OCI-LY7 (cell line): Measurements from ENCODE around the gene DPP10. TPM values are rescaled to one million over a fixed set of nuclear protein-coding genes. Genes with fewer than 3 reads are reported as not detected.

ENCODE experiments used
- BruUV-seq: library from RNA; stranded (reverse); fragments of 400-500 nt; replicated peaks from 2 replicates; lab custom pipeline; 2021; lab: Mats Ljungman, UMichigan
- CTCF ChIA-PET: fragments of 300-600 bp; sonication (Branson Sonifier 250); formaldehyde crosslinking; loops from one replicate; lab custom pipeline; 2022; ENCODE audit warnings: antibody characterized with exemption; ENCODE audit not compliant: unreplicated experiment; lab: Charles Lee
- POLR2A ChIA-PET: fragments of 300-600 bp; sonication (Branson Sonifier 250); formaldehyde crosslinking; loops from one replicate; lab custom pipeline; 2022; ENCODE audit warnings: antibody characterized with exemption; lab: Charles Lee
- DNase-seq: peaks from one replicate; pipeline ENCODE4 v3.0.0-alpha.2; 2015; ENCODE audit warnings: low spot score
- H2AFZ ChIP-seq: fragments of 200-600 bp; sonication (generic), shearing (Covaris generic); 2 replicates; pipeline ENCODE4 v1.6.1; 2014; ENCODE audit warnings: mild to moderate bottlenecking, antibody characterized with exemption, low read length, moderate library complexity
- H3K27ac ChIP-seq: fragments of 200-600 bp; sonication (generic); 2 replicates; pipeline ENCODE4 v1.5.1; 2014; ENCODE audit warnings: mixed run types, low read depth, mild to moderate bottlenecking, moderate library complexity, low read length, inconsistent platforms; ENCODE audit not compliant: poor library complexity, severe bottlenecking
- H3K36me3 ChIP-seq: fragments of 200-600 bp; sonication (generic); 2 replicates; pipeline ENCODE4 v1.6.1; 2014; ENCODE audit warnings: mild to moderate bottlenecking, antibody characterized with exemption, low read length, moderate library complexity, mixed read lengths; ENCODE audit not compliant: insufficient read depth
- H3K4me1 ChIP-seq: fragments of 200-600 bp; sonication (generic); 2 replicates; pipeline ENCODE4 v1.5.1; 2014; ENCODE audit warnings: mild to moderate bottlenecking, low read length; ENCODE audit not compliant: insufficient read depth, poor library complexity, severe bottlenecking
- H3K4me2 ChIP-seq: fragments of 200-600 bp; sonication (generic); 2 replicates; pipeline ENCODE4 v1.6.1; 2014; ENCODE audit warnings: mild to moderate bottlenecking, low read length
- H3K4me3 ChIP-seq: fragments of 200-600 bp; sonication (generic); 2 replicates; pipeline ENCODE4 v1.5.1; 2014; ENCODE audit warnings: mild to moderate bottlenecking, low read depth, low read length; ENCODE audit not compliant: poor library complexity, severe bottlenecking
- H3K79me2 ChIP-seq: fragments of 200-600 bp; sonication (generic); 2 replicates; pipeline ENCODE4 v1.6.1; 2016; ENCODE audit warnings: low read depth, mild to moderate bottlenecking, low read length, moderate library complexity, mixed read lengths; ENCODE audit not compliant: insufficient read depth
- H3K9me2 ChIP-seq: fragments of 200-600 bp; sonication (generic); 2 replicates; pipeline ENCODE4 v1.6.1; 2016; ENCODE audit warnings: mild to moderate bottlenecking, low read length, mixed read lengths; ENCODE audit not compliant: insufficient read depth
- H3K9me3 ChIP-seq: fragments of 200-600 bp; sonication (generic); 2 replicates; pipeline ENCODE4 v1.6.1; 2014; ENCODE audit warnings: mild to moderate bottlenecking, mixed run types, low read length, mixed read lengths
- H4K20me1 ChIP-seq: fragments of 200-600 bp; sonication (generic); 2 replicates; pipeline ENCODE4 v1.6.1; 2014; ENCODE audit warnings: mild to moderate bottlenecking, antibody characterized with exemption, low read length, moderate library complexity, mixed read lengths; ENCODE audit not compliant: insufficient read depth
- CTCF ChIP-seq: fragments of 200-600 bp; sonication (generic); conservative IDR thresholded peaks from 2 replicates; pipeline ENCODE4 v1.5.1; 2014; ENCODE audit warnings: mild to moderate bottlenecking, antibody characterized with exemption, low read length, moderate library complexity, mixed read lengths
- EZH2phosphoT487 ChIP-seq: fragments of 200-600 bp; sonication (generic); IDR thresholded peaks from 2 replicates; pipeline ENCODE4 v1.6.1; 2018; ENCODE audit warnings: low read depth, borderline replicate concordance, mild to moderate bottlenecking, mixed run types, antibody characterized with exemption, low read length, moderate library complexity, mixed read lengths
- intact Hi-C: fragments of 100-400 bp; cut with micrococcal nuclease; formaldehyde crosslinking; loops from one replicate; pipeline ENCODE4 v1.10.0; 2022; ENCODE audit not compliant: unreplicated experiment
- total RNA-seq, 2 experiments: library from RNA; depleted of rRNA in 1 of 2; stranded (reverse); fragments of >200 nt in 1 of 2; shearing (Covaris generic) in 1 of 2; gene quantifications; 2 replicates each; pipeline ENCODE4 v1.2.3, GENCODE V29; 2014 to 2022

Gene DPP10
- total RNA-seq, 2 experiments from 2014 or later = not detected

- intact Hi-C loops = no loop called here
- no peaks in the 10 kb centered on the region for H4K20me1 ChIP-seq
- no peaks in the 10 kb centered on the region for H3K9me3 ChIP-seq
- no peak for DNase-seq
- no peak overlapping the region for H3K4me3 ChIP-seq
- no peaks in the 10 kb centered on the region for H3K4me1 ChIP-seq
- H3K79me2 ChIP-seq = no peaks in the 10 kb centered on the region
- no peaks in the 10 kb centered on the region for H3K9me2 ChIP-seq
- BruUV-seq = no TSS peak
- TF ChIP-seq CTCF = no peak
- TF ChIP-seq EZH2phosphoT487 = no peak
- no peak overlapping the region for H2AFZ ChIP-seq
- H3K27ac ChIP-seq = no peak overlapping the region
- no peak overlapping the region for H3K4me2 ChIP-seq
- no peaks in the 10 kb centered on the region for H3K36me3 ChIP-seq
- POLR2A ChIA-PET = no interaction called here
- CTCF ChIA-PET = no interaction called here
Observed at GRCh38 chr2:114728372-114728771, 285.9 kb downstream of the DPP10 start.

GRCh38 chr2:114729026-114729425, 286.6 kb downstream of the DPP10 start:
- CTCF ChIA-PET = no interaction called here
- Histone ChIP-seq H3K4me3 (no peak overlapping the region), H3K79me2 (no peaks in the 10 kb centered on the region), H2AFZ (no peak overlapping the region), H3K4me2 (no peak overlapping the region), H3K9me2 (no peaks in the 10 kb centered on the region), H4K20me1 (no peaks in the 10 kb centered on the region), H3K4me1 (no peaks in the 10 kb centered on the region), H3K27ac (no peak overlapping the region), H3K9me3 (no peaks in the 10 kb centered on the region), H3K36me3 (no peaks in the 10 kb centered on the region)
- DNase-seq = no peak
- POLR2A ChIA-PET = no interaction called here
- intact Hi-C loops = no loop called here
- no TSS peak for BruUV-seq
- no peak for TF ChIP-seq EZH2phosphoT487
- peak; percentile 56 for TF ChIP-seq CTCF

- TF ChIP-seq CTCF = no peak
- TF ChIP-seq EZH2phosphoT487 = no peak
- CTCF ChIA-PET = no interaction called here
- H3K9me3 ChIP-seq = no peaks in the 10 kb centered on the region
Observed at GRCh38 chr2:114735126-114735525, 292.7 kb downstream of the DPP10 start.

More at GRCh38 chr2:114735126-114735525, 292.7 kb downstream of the DPP10 start:
- H3K79me2 ChIP-seq = no peaks in the 10 kb centered on the region
- POLR2A ChIA-PET = no interaction called here
- no peak overlapping the region for H3K4me3 ChIP-seq
- no peaks in the 10 kb centered on the region for H3K9me2 ChIP-seq
- no peaks in the 10 kb centered on the region for H4K20me1 ChIP-seq
- no peak overlapping the region for H3K4me2 ChIP-seq
- H3K4me1 ChIP-seq = no peaks in the 10 kb centered on the region
- no peaks in the 10 kb centered on the region for H3K36me3 ChIP-seq
- intact Hi-C loops = no loop called here
- no TSS peak for BruUV-seq
- no peak overlapping the region for H3K27ac ChIP-seq
- DNase-seq = no peak
- H2AFZ ChIP-seq = no peak overlapping the region
